GM12878 (cell line): ENCODE data around the gene RANBP17. TPM values are rescaled to one million over a fixed set of nuclear protein-coding genes. Genes with fewer than 3 reads are reported as not detected.

Source experiments
- ATAC-seq: fragments of 200-7000 bp; cut with Tn5 transposase; 3 replicates; pipeline ENCODE4 v1.9.1; 2020; ENCODE audit warnings: mild to moderate bottlenecking, moderate library complexity
- BruUV-seq: library from RNA; stranded (reverse); fragments of 400-500 nt; replicated peaks from 2 replicates; lab custom pipeline; 2021; lab: Mats Ljungman, UMichigan
- CTCF ChIA-PET: fragments of 300-600 bp; sonication (Branson Sonifier 250); formaldehyde crosslinking; extraction: SDS; loops from one replicate; lab custom pipeline; 2021; ENCODE audit warnings: inconsistent platforms; lab: Yijun Ruan, JAX
- POLR2A ChIA-PET: fragments of 350-600 bp; formaldehyde crosslinking; extraction: SDS; loops from one replicate; lab custom pipeline; 2021; ENCODE audit warnings: inconsistent platforms; lab: Charles Lee
- RAD21 ChIA-PET: fragments of 300-600 bp; sonication (Branson Sonifier 250); formaldehyde crosslinking; loops from one replicate; lab custom pipeline; 2023; ENCODE audit warnings: antibody characterized with exemption; ENCODE audit not compliant: unreplicated experiment; lab: Charles Lee
- SMC1A ChIA-PET: fragments of 300-600 bp; sonication (Branson Sonifier 250); formaldehyde crosslinking; loops from one replicate; lab custom pipeline; 2023; ENCODE audit not compliant: unreplicated experiment, uncharacterized antibody; lab: Charles Lee
- DNase-seq: peaks from one replicate; pipeline ENCODE4 v3.0.0-alpha.2; 2011; ENCODE audit warnings: low read depth, low spot score
- FAIRE-seq: peaks from 3 replicates; lab custom pipeline; 2011; peaks lifted over from hg19 to GRCh38; lab: Jason Lieb, UNC
- H2AFZ ChIP-seq: 2 replicates; pipeline ENCODE4 v1.6.0; 2011; ENCODE audit warnings: low read depth, low read length, control low read depth; ENCODE audit not compliant: control insufficient read depth
- H3K27ac ChIP-seq: 2 replicates; pipeline ENCODE4 v1.5.1; 2011; ENCODE audit warnings: control low read depth; ENCODE audit not compliant: control insufficient read depth, insufficient read depth
- H3K27me3 ChIP-seq, 2 experiments: replicated peaks in 1 of 2; 2 replicates each; pipeline versions ENCODE4 v1.6.0 to v1.6.1; 2011; ENCODE audit warnings: low read length in 1 of 2; ENCODE audit not compliant: control insufficient read depth in 2 of 2, insufficient read depth in 2 of 2
- H3K36me3 ChIP-seq, 2 experiments: 2 replicates each; pipeline ENCODE4 v1.5.1; 2011; ENCODE audit warnings: low read length in 1 of 2; ENCODE audit not compliant: control insufficient read depth in 2 of 2, insufficient read depth in 2 of 2
- H3K4me1 ChIP-seq: 2 replicates; pipeline ENCODE4 v1.6.1; 2011; ENCODE audit warnings: mild to moderate bottlenecking, low read length, moderate library complexity, mixed read lengths; ENCODE audit not compliant: control insufficient read depth, insufficient read depth
- H3K4me2 ChIP-seq: 2 replicates; pipeline ENCODE4 v1.6.0; 2011; ENCODE audit warnings: control low read depth; ENCODE audit not compliant: control insufficient read depth, insufficient read depth
- H3K4me3 ChIP-seq: fragments of 200-600 bp; sonication (generic); 2 replicates; pipeline ENCODE4 v1.5.1; 2016
- H3K79me2 ChIP-seq: 2 replicates; pipeline ENCODE4 v1.6.0; 2011; ENCODE audit warnings: low read length; ENCODE audit not compliant: control insufficient read depth, insufficient read depth
- H3K9ac ChIP-seq: 2 replicates; pipeline ENCODE4 v1.8.0; 2011; ENCODE audit warnings: low read length, control low read depth, mixed read lengths; ENCODE audit not compliant: control insufficient read depth, insufficient read depth
- H3K9me3 ChIP-seq: replicated peaks from 3 replicates; pipeline ENCODE4 v1.5.1; 2011; ENCODE audit warnings: mild to moderate bottlenecking, low read length; ENCODE audit not compliant: control insufficient read depth, insufficient read depth
- H4K20me1 ChIP-seq: 2 replicates; pipeline ENCODE4 v1.6.0; 2011; ENCODE audit not compliant: control insufficient read depth, insufficient read depth
- HDAC6 ChIP-seq: fragments of 200-600 bp; sonication (generic); IDR thresholded peaks from one replicate; pipeline ENCODE4 v1.8.0; 2017; ENCODE audit warnings: antibody characterized with exemption; ENCODE audit not compliant: unreplicated experiment
- MLLT1 ChIP-seq: fragments of 450-650 bp; IDR thresholded peaks from 2 replicates; pipeline ENCODE4 v1.6.1; 2016; ENCODE audit warnings: mild to moderate bottlenecking
- NFIC ChIP-seq: IDR thresholded peaks from 2 replicates; pipeline ENCODE4 v1.6.1; 2012; ENCODE audit warnings: low read depth, mild to moderate bottlenecking, inconsistent platforms, low read length, moderate library complexity
- NKRF ChIP-seq: fragments of 450-650 bp; conservative IDR thresholded peaks from 2 replicates; pipeline ENCODE4 v1.6.1; 2017; ENCODE audit warnings: mild to moderate bottlenecking, moderate library complexity
- PAX8 ChIP-seq: fragments of 450-650 bp; IDR thresholded peaks from 2 replicates; pipeline ENCODE4 v1.6.1; 2017; ENCODE audit warnings: mild to moderate bottlenecking, moderate library complexity
- SPI1 ChIP-seq: IDR thresholded peaks from 2 replicates; pipeline ENCODE4 v1.6.1; 2011; ENCODE audit warnings: low read depth, mild to moderate bottlenecking, low read length, moderate library complexity, borderline replicate concordance; ENCODE audit not compliant: insufficient read depth
- SRF ChIP-seq, 2 experiments: IDR thresholded peaks; 2 replicates each; pipeline ENCODE4 v1.6.1; 2011; ENCODE audit warnings: low read depth in 2 of 2, low read length in 2 of 2, mild to moderate bottlenecking in 1 of 2, moderate library complexity in 1 of 2
- ZZZ3 ChIP-seq: IDR thresholded peaks from 2 replicates; pipeline ENCODE4 v1.6.1; 2011; ENCODE audit warnings: low read depth; ENCODE audit not compliant: control insufficient read depth, insufficient read length
- WGBS: methylation state at CpG from one replicate; pipeline ENCODE4 v1.1.6; 2016; ENCODE audit warnings: low lambda C conversion rate; ENCODE audit not compliant: insufficient replicate concordance, insufficient coverage; ENCODE audit errors: missing lambda C conversion rate; 5-methylcytosine and 5-hydroxymethylcytosine counted together
- in situ Hi-C: fragments of 300-500 bp; cut with MboI; formaldehyde crosslinking; loops from 9 replicates; pipeline ENCODE4 v1.14.3; 2018; ENCODE audit warnings: mixed read lengths
- intact Hi-C: fragments of 100-400 bp; cut with micrococcal nuclease; formaldehyde crosslinking; loops from one replicate; pipeline ENCODE4 v1.14.2; 2022; ENCODE audit not compliant: unreplicated experiment
- polyA plus RNA-seq, 11 experiments: library from polyadenylated mRNA; depleted of rRNA in 4 of 11; unstranded in 6 of 11; stranded (reverse) in 5 of 11; fragments of >200 nt; fragmentation: Nextera tagmentation in 4 of 11; fragmentation: Illumina TruSeq in 1 of 11; extraction: Ambion mirVana in 4 of 11; extraction: Trizol in 1 of 11; gene quantifications; 1 replicate in 1 of 11; 2 replicates in 10 of 11; pipeline versions ENCODE4 v1.2.1 to v1.2.3, GENCODE V29; 2011 to 2016; ENCODE audit warnings: inconsistent platforms in 2 of 11, missing spikeins in 2 of 11, low read depth in 1 of 11
- total RNA-seq, 4 experiments: library from RNA; depleted of rRNA in 3 of 4; stranded (reverse); fragments of >200 nt in 3 of 4; fragmentation: Illumina TruSeq in 1 of 4; extraction: Trizol in 1 of 4; gene quantifications; 2 replicates each; pipeline versions ENCODE4 v1.2.1 to v1.2.3, GENCODE V29; 2013 to 2021

Gene RANBP17
- total and polyA plus RNA-seq, 10 of the 15 experiments (the other 5 are each of a cell fraction or from before 2014, with no cell fraction given): 0.10 TPM; not detected in 9

GRCh38 chr5:170854566-170854965 lies 7.3 kb upstream of the RANBP17 start:
- no peak for ATAC-seq
- H3K36me3 ChIP-seq: no peaks in the 10 kb centered on the region
- no peak for DNase-seq
- no peaks in the 10 kb centered on the region for H3K4me1 ChIP-seq
- no peak overlapping the region for H2AFZ ChIP-seq
- FAIRE-seq: no peak
- CTCF ChIA-PET: no interaction called here
- no peak overlapping the region for H3K27ac ChIP-seq
- H3K79me2 ChIP-seq: no peaks in the 10 kb centered on the region
- no peaks in the 10 kb centered on the region for H4K20me1 ChIP-seq
- intact Hi-C loops: no loop called here
- WGBS: 55% methylated on average over 6 of the region's 6 CpGs
- POLR2A ChIA-PET: no interaction called here
- H3K9ac ChIP-seq: no peak overlapping the region
- no TSS peak for BruUV-seq
- H3K27me3 ChIP-seq: no peaks in the 10 kb centered on the region
- TF ChIP-seq ZZZ3 (no peak), NKRF (no peak), NFIC (no peak), SRF (IDR thresholded peaks at IDR 0.05; ENCODE audit: low read depth in 2 of 2, low read length in 2 of 2) (no peak), PAX8 (no peak), HDAC6 (no peak), MLLT1 (no peak), SPI1 (no peak)
- RAD21 ChIA-PET: no interaction called here
- in situ Hi-C loops: no loop called here
- H3K4me2 ChIP-seq: no peak overlapping the region
- H3K4me3 ChIP-seq: no peak overlapping the region
- SMC1A ChIA-PET: no interaction called here
- no peaks in the 10 kb centered on the region for H3K9me3 ChIP-seq
